HG03159 (cell line): ENCODE measurements around the gene FAM83G.

Experiments
- ATAC-seq: cut with Tn5 transposase; IDR thresholded peaks from one replicate; pipeline ENCODE4 v1.9.1; 2021; ENCODE audit warnings: mild to moderate bottlenecking, moderate library complexity; ENCODE audit not compliant: unreplicated experiment

FAM83G gene

DNA sequence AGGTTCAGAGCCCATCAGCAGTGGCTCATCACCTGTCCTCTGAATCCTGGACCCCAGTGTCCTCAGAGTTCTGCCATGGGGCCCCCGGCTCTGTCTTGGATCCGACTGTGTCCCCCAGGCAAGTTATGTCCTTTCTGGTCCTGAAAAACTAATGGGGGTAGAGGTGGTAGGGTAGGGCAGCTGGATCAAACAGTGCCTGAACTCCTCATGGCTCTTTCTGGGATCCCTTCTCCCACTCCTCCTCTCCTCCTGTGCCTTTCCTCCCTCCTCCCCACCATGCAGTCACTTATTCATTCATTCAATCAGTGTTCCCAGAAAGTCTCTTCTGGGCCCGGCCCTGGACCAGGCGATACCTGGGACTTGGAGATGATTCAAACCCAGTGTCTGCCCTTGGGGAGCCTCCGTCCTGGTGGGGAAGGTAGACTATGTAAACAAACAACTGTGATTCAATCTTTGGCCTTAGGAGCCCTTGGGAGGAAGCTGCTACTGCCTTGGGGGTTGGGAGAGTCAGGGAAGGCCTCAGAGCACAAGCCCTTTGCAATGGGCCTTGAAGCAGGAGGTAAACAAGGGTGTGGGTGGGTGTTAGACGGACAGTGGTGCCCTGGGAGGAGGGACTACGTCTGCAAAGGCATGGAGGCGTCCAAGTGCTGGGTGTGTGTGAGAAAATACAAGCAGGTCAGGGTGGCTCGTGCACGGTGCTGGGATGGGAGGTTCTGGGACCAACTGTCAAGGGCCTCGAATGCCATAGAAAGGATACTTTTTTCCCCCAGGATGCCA is 6.4 kb upstream of the FAM83G start:
- no peak for ATAC-seq

- ATAC-seq = no peak
These were observed 5.4 kb upstream of the FAM83G start for GRCh38 chr17:19009970-19010369.

DNA sequence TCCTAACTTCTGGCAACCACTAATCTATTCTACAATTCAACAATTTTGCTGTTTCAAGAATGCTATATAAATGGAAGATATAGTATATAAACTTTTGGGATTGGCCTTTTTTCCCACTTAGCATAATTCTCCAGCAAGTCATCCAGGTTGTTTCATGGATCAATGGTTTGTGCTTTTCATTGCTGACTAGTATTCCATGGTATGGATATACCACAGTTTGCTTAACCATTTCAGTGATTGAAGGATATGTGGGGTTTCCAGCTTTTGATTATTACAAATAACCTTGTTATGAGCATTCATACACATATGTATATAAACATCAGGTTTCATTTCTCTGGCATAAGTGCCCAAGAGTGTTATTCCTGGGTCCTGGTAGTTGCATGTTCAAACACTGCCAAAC is 2.1 kb upstream of the FAM83G start:
- no peak for ATAC-seq

DNA sequence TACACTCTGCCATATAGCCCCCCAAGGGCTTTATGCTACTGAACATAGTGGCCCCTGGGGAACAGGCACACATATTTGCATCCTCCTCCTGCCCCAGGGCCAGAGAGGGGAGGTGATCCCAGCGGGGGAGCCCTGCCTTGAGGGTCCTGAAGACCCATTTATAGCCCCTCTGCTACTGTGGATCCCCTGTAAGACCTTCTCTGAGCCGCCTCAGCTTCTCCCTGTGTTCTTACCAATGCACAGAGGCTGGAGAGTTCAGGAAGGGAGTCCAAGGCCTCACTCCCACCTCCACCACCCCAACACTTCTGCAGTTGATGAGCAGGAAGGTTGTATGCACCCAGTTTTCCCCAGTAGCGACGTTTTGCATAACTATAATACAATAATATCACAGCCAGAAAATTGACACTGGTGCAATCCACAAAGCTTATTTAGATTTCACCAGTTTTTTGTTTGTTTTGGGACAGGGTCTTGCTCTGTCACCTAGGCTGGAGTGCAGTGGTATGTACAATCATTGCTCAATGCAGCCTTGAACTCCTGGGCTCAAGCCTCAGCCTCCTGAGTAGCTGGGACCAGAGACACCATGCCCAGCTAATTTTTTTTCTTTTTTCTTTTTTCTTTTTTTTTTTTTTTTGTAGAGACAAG is 1.3 kb upstream of the FAM83G start:
- no peak for ATAC-seq

GRCh38 chr17:19005137-19005773 is 691 bp upstream of the FAM83G start:
- ATAC-seq = no peak

GRCh38 chr17:19003543-19004420 is 782 bp downstream of the FAM83G start:
- no peak for ATAC-seq

DNA sequence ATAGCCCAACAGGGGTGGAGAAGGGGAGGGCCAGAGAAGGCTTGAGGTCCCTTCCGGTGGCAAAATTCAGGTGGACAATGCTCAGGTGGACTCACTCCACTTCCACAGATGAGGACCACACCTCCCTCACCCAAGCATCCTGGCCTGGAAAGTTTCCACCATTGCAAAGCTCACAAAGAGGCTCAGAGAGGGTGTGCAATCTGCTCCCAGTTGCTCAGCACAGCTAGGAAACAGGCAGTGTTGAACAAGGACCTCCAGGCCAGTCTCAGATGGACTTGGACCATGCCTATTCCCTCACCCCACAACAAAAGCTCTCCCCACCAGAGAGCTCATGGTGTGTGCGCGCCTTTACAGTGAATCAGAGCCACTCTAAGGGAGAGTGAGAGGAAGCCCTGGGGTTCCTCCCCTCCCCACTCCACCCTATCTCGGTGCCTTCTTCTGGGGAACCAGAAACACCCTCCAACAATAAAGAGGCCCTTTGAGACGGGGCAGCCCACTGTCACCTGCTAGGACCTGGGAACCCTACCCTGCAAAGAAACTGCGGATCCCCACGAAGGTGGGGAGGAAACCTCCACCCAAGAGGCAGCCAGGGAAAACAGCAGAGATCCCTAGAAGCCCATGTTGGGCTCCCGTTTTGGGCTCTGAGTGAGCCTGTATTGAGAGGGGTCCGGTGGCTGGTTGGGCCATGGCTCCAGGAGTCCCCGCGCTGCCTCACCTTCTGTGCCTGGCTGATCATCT is 1.6 kb downstream of the FAM83G start:
- ATAC-seq = no peak

- no peak for ATAC-seq
These were observed 2.5 kb downstream of the FAM83G start for GRCh38 chr17:19001907-19002590.

DNA sequence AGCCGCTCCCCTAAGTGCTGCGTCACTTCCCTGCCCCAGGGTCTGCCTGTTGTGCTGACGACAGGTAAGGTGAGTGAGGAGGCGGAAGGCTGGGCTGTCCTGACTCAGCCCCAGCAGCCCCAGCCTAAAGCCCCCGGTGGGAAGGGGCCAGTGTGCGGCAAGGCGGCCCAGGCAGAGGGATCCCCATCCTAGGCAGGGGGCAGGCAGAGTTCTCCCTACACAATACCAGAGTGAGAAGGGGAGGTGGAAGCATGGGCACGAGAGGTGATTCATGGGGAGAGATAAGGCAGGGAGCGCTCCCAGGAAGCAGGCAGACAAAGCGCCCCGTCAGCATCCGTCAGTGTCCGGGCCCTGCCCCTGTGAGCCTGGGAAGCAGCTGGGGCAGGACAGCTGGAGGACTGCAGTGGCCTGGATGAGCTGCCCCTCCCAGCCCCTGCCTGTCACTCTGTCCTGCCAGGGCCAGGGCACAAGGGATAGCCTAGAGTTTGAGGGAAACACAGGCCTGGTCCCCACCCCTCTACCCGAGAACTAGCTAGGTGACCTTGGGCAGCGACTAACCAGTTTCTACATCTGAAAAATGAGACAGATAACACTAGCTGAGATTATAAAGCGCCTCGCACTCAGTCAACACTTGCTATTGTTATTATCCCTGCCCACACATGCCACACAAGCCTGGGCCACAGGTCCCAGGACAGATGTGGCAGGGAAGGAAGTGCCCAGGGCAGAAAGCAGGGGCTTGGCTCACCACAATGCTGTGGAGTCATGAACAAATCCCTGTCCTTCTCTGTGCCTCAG is 3.8 kb downstream of the FAM83G start:
- no peak for ATAC-seq

- ATAC-seq = no peak
These were observed 4.7 kb downstream of the FAM83G start for GRCh38 chr17:18999911-19000310.

DNA sequence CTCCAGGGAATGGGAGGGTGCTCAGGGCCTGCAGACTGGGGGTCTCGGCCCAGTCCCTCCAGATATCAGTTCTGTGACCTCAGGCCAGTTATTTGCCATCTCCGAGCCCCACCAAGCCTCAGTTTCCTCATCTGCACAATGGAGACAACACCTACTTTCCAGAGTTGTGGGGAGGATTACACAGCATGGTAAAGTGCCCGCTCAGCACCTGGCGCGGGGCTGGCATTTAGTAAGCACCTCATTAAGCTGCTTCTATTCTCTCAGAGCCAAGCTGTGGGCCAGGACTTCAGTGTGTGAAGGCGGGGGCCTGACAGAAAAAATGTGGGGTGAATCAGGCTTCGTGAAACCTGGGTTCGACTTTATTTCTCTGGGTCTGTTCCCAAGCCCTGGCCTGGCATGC is 5.2 kb downstream of the FAM83G start:
- no peak for ATAC-seq

GRCh38 chr17:18997650-18998196 is 6.8 kb downstream of the FAM83G start:
- ATAC-seq = no peak

- ATAC-seq = no peak
These were observed 8.1 kb downstream of the FAM83G start for GRCh38 chr17:18996458-18996857.

- ATAC-seq = no peak
These were observed 9.3 kb downstream of the FAM83G start for GRCh38 chr17:18995220-18995619.

DNA sequence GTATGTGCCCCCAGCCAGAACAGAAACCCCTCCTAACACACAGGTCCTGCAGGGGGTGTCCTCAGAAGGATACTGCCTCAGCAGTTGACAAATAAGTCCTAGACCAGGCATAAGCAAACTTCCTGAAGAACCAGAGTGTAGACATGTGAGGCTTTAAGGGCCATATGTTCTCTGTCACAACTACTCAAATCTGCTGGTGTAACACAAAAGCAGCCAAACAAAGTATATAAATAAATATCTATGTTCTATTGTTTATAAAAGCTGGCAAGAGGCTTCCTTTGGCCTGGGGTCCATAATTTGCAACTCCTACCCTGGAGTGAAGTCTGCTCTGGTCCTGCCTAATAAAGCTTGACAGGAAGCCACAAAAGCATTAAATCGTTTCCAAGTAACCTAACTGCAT is 9.9 kb downstream of the FAM83G start:
- ATAC-seq = no peak

- ATAC-seq = no peak
These were observed 10.5 kb downstream of the FAM83G start for GRCh38 chr17:18993905-18994526.

DNA sequence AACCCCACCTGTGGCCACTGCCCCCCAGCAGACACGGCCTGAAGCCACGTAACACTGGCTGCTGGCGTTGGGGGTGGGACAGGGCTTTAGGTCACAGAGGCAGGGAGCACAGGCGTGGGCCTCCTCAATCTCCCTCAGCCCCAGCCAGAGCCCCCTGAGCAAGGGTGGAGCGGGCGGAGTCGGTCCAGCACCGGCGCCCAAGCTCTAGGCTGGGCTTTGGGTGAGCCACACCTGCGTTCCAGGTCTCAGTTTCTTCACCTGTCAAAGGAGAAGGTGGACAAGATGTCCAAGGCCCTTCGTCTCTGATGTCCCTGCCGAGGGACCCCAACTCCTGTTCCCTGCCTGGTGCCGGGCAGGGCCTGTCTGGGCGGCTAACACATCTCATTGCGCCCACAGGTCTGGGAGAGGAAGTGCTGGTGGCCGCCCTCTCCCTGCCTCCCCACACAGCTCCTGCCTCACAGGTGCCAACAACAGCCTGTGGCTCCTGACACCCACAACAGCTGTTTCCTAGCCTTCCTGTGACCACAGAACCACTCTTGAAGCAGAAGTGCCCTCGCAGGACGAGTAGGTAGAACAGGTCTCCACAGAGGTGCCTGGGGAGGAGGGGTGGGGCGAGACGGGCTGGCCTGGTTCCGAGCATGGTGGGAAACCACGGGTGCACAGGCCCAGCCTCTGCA is 12.0 kb downstream of the FAM83G start:
- no peak for ATAC-seq
